GM18519 (cell line): ENCODE measurements around the gene GPC6.

ENCODE experiments used
- ATAC-seq: cut with Tn5 transposase; IDR thresholded peaks from one replicate; pipeline ENCODE4 v1.9.1; 2021; ENCODE audit warnings: mild to moderate bottlenecking, moderate library complexity; ENCODE audit not compliant: unreplicated experiment, low FRiP score

Gene GPC6

GRCh38 chr13:93550236-93550635 lies 323.6 kb downstream of the GPC6 start:
- no peak for ATAC-seq

- ATAC-seq = no peak
Measured at GRCh38 chr13:93552596-93552995, 326.0 kb downstream of the GPC6 start.

GRCh38 chr13:93554514-93554913 lies 327.9 kb downstream of the GPC6 start:
- ATAC-seq = no peak

GRCh38 chr13:93558637-93559036 lies 332.0 kb downstream of the GPC6 start:
- no peak for ATAC-seq

- no peak for ATAC-seq
Measured at GRCh38 chr13:93559718-93560117, 333.1 kb downstream of the GPC6 start.

- ATAC-seq = no peak
Measured at GRCh38 chr13:93561576-93562225, 335.1 kb downstream of the GPC6 start.

- ATAC-seq = no peak
Measured at GRCh38 chr13:93562676-93563075, 336.1 kb downstream of the GPC6 start.

GRCh38 chr13:93577105-93577504 lies 350.5 kb downstream of the GPC6 start:
- no peak for ATAC-seq

- ATAC-seq = no peak
Measured at GRCh38 chr13:93589788-93590187, 363.2 kb downstream of the GPC6 start.

GRCh38 chr13:93603043-93603442 lies 376.4 kb downstream of the GPC6 start:
- ATAC-seq = no peak

GRCh38 chr13:93614776-93615175 lies 388.2 kb downstream of the GPC6 start:
- ATAC-seq = no peak

- ATAC-seq = no peak
Measured at GRCh38 chr13:93620181-93620765, 393.7 kb downstream of the GPC6 start.

- no peak for ATAC-seq
Measured at GRCh38 chr13:93621051-93621450, 394.4 kb downstream of the GPC6 start.

GRCh38 chr13:93621966-93622365 lies 395.4 kb downstream of the GPC6 start:
- no peak for ATAC-seq

- no peak for ATAC-seq
Measured at GRCh38 chr13:93624311-93624777, 397.7 kb downstream of the GPC6 start.

- no peak for ATAC-seq
Measured at GRCh38 chr13:93625536-93625935, 398.9 kb downstream of the GPC6 start.

GRCh38 chr13:93628136-93628797 lies 401.7 kb downstream of the GPC6 start:
- ATAC-seq = no peak

GRCh38 chr13:93635616-93636032 lies 409.0 kb downstream of the GPC6 start:
- ATAC-seq = no peak

GRCh38 chr13:93637852-93638251 lies 411.2 kb downstream of the GPC6 start:
- no peak for ATAC-seq

GRCh38 chr13:93640452-93640851 lies 413.8 kb downstream of the GPC6 start:
- ATAC-seq = no peak

- ATAC-seq = no peak
Measured at GRCh38 chr13:93646245-93646644, 419.6 kb downstream of the GPC6 start.

GRCh38 chr13:93649496-93649895 lies 422.9 kb downstream of the GPC6 start:
- no peak for ATAC-seq
